ENCODE measurements around the gene PDE9A.

DNA sequence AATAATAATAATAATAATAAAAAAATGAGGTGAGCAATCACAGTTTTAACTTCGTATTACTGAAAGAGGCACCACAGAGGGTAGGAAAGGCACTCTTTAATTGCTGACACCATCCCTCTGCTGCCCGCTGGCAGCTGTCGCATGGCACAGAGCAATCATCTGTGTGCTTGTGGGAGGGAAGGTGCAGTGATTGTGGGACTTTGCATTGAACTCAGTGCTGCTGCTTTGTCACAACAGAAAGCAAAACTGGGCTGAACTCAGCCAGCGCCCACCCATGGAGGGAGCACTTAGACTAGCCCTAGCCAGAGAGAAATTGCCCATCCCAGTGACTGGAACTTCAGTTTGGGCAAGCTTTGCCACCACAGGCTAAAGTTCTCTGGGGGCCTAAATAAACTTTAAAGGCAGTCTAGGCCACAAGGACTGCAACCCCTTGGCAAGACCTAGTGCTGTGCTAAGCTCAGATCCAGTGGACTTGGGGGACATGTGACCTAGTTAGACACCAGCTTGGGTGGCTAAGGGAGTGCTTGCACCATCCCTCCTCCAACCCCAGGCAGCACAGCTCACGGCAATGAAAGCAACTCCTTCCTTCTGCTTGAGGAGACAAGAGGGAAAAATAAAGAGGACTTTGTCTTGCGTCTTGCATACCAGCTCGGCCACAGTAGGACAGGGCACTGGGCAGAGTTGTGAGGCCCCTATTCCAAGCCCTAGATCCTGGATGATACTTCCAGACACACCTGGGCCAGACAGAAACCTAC lies 166.6 kb downstream of the PDE9A start:
- TF ChIP-seq TCF12 (IDR thresholded peaks at IDR 0.05; ENCODE audit: low read depth) (no peak), EP300 (IDR thresholded peaks at IDR 0.05; ENCODE audit: borderline replicate concordance) (no peak), CREB1 (IDR thresholded peaks at IDR 0.05; ENCODE audit: low read depth) (no peak), FOXM1 (IDR thresholded peaks at IDR 0.05; ENCODE audit: borderline replicate concordance, low read depth) (no peak)
- TF ChIP-seq, protein P1, sequence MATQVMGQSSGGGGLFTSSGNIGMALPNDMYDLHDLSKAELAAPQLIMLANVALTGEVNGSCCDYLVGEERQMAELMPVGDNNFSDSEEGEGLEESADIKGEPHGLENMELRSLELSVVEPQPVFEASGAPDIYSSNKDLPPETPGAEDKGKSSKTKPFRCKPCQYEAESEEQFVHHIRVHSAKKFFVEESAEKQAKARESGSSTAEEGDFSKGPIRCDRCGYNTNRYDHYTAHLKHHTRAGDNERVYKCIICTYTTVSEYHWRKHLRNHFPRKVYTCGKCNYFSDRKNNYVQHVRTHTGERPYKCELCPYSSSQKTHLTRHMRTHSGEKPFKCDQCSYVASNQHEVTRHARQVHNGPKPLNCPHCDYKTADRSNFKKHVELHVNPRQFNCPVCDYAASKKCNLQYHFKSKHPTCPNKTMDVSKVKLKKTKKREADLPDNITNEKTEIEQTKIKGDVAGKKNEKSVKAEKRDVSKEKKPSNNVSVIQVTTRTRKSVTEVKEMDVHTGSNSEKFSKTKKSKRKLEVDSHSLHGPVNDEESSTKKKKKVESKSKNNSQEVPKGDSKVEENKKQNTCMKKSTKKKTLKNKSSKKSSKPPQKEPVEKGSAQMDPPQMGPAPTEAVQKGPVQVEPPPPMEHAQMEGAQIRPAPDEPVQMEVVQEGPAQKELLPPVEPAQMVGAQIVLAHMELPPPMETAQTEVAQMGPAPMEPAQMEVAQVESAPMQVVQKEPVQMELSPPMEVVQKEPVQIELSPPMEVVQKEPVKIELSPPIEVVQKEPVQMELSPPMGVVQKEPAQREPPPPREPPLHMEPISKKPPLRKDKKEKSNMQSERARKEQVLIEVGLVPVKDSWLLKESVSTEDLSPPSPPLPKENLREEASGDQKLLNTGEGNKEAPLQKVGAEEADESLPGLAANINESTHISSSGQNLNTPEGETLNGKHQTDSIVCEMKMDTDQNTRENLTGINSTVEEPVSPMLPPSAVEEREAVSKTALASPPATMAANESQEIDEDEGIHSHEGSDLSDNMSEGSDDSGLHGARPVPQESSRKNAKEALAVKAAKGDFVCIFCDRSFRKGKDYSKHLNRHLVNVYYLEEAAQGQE (IDR thresholded peaks at IDR 0.05; ENCODE audit: low read depth) = no peak

All from Ishikawa (cell line).